SK-N-SH treated with all-trans-retinoic acid at 6 μM for 48 hours (cell line): ENCODE measurements around the gene HECA.
"Not testable (repeated sequence)": the region's sequence is repeated elsewhere in the genome, so short reads cannot be mapped to it uniquely, and the experiment has no call there.

Experiments used
- ATAC-seq: fragments of 200-7000 bp; cut with Tn5 transposase; 3 replicates; pipeline ENCODE4 v1.9.1; 2020; ENCODE audit warnings: mild to moderate bottlenecking, moderate library complexity
- ARNTL ChIP-seq: fragments of 450-650 bp; formaldehyde crosslinking; IDR thresholded peaks from 2 replicates; pipeline ENCODE4 v1.5.0; 2020; ENCODE audit warnings: low read depth, mild to moderate bottlenecking, moderate library complexity, borderline replicate concordance
- BACH2 ChIP-seq: fragments of 250-450 bp; sonication (Bioruptor Pico); IDR thresholded peaks from 2 replicates; pipeline ENCODE4 v1.9.0; 2021; ENCODE audit warnings: mild to moderate bottlenecking, borderline replicate concordance
- CSDC2 ChIP-seq: fragments of 250-450 bp; sonication (Bioruptor Pico); IDR thresholded peaks from 2 replicates; pipeline ENCODE4 v1.5.0; 2020; ENCODE audit warnings: mild to moderate bottlenecking, moderate library complexity
- ESRRG ChIP-seq: fragments of 250-450 bp; sonication (Bioruptor Pico); IDR thresholded peaks from 2 replicates; pipeline ENCODE4 v1.6.1; 2021; ENCODE audit warnings: mild to moderate bottlenecking
- GLIS3 ChIP-seq: fragments of 250-450 bp; sonication (Bioruptor Pico); IDR thresholded peaks from 2 replicates; pipeline ENCODE4 v1.5.0; 2020; ENCODE audit warnings: mild to moderate bottlenecking, moderate library complexity
- ISL1 ChIP-seq: fragments of 250-450 bp; sonication (Bioruptor Pico); IDR thresholded peaks from 2 replicates; pipeline ENCODE4 v2.1.2; 2022; ENCODE audit warnings: mild to moderate bottlenecking, moderate library complexity
- OSR1 ChIP-seq: fragments of 250-450 bp; sonication (Bioruptor Pico); IDR thresholded peaks from 2 replicates; pipeline ENCODE4 v1.8.0; 2022; ENCODE audit warnings: moderate library complexity, mild to moderate bottlenecking, inconsistent platforms
- PPARA ChIP-seq: fragments of 250-450 bp; sonication (Bioruptor Pico); IDR thresholded peaks from 2 replicates; pipeline ENCODE4 v1.5.0; 2020; ENCODE audit warnings: mild to moderate bottlenecking, borderline replicate concordance
- RARB ChIP-seq: fragments of 250-450 bp; sonication (Bioruptor Pico); IDR thresholded peaks from 2 replicates; pipeline ENCODE4 v1.8.0; 2021; ENCODE audit warnings: mild to moderate bottlenecking, moderate library complexity
- SNAI2 ChIP-seq: fragments of 250-450 bp; sonication (Bioruptor Pico); IDR thresholded peaks from 2 replicates; pipeline ENCODE4 v1.5.0; 2020; ENCODE audit warnings: mild to moderate bottlenecking, moderate library complexity
- TCF4 ChIP-seq: fragments of 250-450 bp; sonication (Bioruptor Pico); IDR thresholded peaks from 2 replicates; pipeline ENCODE4 v1.8.0; 2021; ENCODE audit warnings: mild to moderate bottlenecking, moderate library complexity, borderline replicate concordance
- TOX ChIP-seq: fragments of 250-450 bp; sonication (Bioruptor Pico); IDR thresholded peaks from 2 replicates; pipeline ENCODE4 v1.8.0; 2021; ENCODE audit warnings: mild to moderate bottlenecking, moderate library complexity, borderline replicate concordance
- ZC3H10 ChIP-seq: fragments of 250-450 bp; sonication (Bioruptor Pico); IDR thresholded peaks from 2 replicates; pipeline ENCODE4 v1.5.1; 2021; ENCODE audit warnings: mild to moderate bottlenecking, moderate library complexity
- ZFP3 ChIP-seq: fragments of 250-450 bp; sonication (Bioruptor Pico); IDR thresholded peaks from 2 replicates; pipeline ENCODE4 v1.5.0; 2020; ENCODE audit warnings: mild to moderate bottlenecking, moderate library complexity
- ZFP30 ChIP-seq: fragments of 450-650 bp; formaldehyde crosslinking; IDR thresholded peaks from 2 replicates; pipeline ENCODE4 v1.5.0; 2022; ENCODE audit warnings: mild to moderate bottlenecking, moderate library complexity
- ZNF565 ChIP-seq: fragments of 450-650 bp; formaldehyde crosslinking; conservative IDR thresholded peaks from 2 replicates; pipeline ENCODE4 v1.5.0; 2020; ENCODE audit warnings: low read depth, mild to moderate bottlenecking, moderate library complexity
- ZNF70 ChIP-seq: fragments of 450-650 bp; formaldehyde crosslinking; IDR thresholded peaks from 2 replicates; pipeline ENCODE4 v1.5.0; 2020; ENCODE audit warnings: mild to moderate bottlenecking, moderate library complexity
- ZNF8 ChIP-seq: fragments of 450-650 bp; formaldehyde crosslinking; IDR thresholded peaks from 2 replicates; pipeline ENCODE4 v1.5.0; 2020; ENCODE audit warnings: mild to moderate bottlenecking, moderate library complexity
- TF ChIP-seq, protein P1 (sequence below): fragments of 250-450 bp; sonication (Bioruptor Pico); IDR thresholded peaks from 2 replicates; pipeline ENCODE4 v1.8.0; 2021; ENCODE audit warnings: low read depth, mild to moderate bottlenecking, moderate library complexity, borderline replicate concordance
- TF ChIP-seq, protein P2 (sequence below): fragments of 250-450 bp; sonication (Bioruptor Pico); IDR thresholded peaks from 2 replicates; pipeline ENCODE4 v1.5.1; 2021; ENCODE audit warnings: mild to moderate bottlenecking, moderate library complexity
- TF ChIP-seq, protein P3 (sequence below): fragments of 250-450 bp; sonication (Bioruptor Pico); IDR thresholded peaks from 2 replicates; pipeline ENCODE4 v1.5.1; 2020; ENCODE audit warnings: low read depth, mild to moderate bottlenecking, moderate library complexity
- TF ChIP-seq, protein P4 (sequence below): fragments of 250-450 bp; sonication (Bioruptor Pico); IDR thresholded peaks from 2 replicates; pipeline ENCODE4 v1.5.0; 2020; ENCODE audit warnings: mild to moderate bottlenecking, moderate library complexity

Gene HECA

DNA sequence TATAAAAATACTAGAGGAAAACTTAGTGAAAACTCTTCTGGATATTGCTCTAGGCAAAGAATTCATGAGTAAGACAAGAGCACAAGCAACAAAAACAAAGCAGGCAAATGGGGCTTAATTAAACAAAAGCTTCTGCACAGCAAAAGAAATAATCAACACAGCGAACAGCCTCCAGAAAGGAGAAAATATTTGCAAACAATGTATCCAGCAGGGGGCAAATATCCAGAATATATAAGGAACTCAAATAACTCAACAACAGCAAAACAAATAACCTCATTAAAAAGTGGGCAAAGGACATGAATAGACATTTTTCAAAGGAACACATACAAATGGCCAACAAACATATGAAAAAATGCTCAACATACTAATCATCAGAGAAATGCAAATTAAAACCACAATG, 17.1 kb upstream of the HECA start:
- TF ChIP-seq, protein P1, sequence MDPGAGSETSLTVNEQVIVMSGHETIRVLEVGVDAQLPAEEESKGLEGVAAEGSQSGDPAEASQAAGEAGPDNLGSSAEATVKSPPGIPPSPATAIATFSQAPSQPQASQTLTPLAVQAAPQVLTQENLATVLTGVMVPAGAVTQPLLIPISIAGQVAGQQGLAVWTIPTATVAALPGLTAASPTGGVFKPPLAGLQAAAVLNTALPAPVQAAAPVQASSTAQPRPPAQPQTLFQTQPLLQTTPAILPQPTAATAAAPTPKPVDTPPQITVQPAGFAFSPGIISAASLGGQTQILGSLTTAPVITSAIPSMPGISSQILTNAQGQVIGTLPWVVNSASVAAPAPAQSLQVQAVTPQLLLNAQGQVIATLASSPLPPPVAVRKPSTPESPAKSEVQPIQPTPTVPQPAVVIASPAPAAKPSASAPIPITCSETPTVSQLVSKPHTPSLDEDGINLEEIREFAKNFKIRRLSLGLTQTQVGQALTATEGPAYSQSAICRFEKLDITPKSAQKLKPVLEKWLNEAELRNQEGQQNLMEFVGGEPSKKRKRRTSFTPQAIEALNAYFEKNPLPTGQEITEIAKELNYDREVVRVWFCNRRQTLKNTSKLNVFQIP (CRISPR knock-in tag), result no peak
- TF ChIP-seq TCF4 (CRISPR knock-in tag) (no peak), ZNF70 (CRISPR knock-in tag) (no peak), OSR1 (CRISPR knock-in tag) (no peak), ZFP30 (CRISPR knock-in tag) (no peak), BACH2 (CRISPR knock-in tag) (no peak), GLIS3 (CRISPR knock-in tag) (no peak), ARNTL (CRISPR knock-in tag) (no peak), ESRRG (CRISPR knock-in tag) (no peak), ISL1 (CRISPR knock-in tag) (no peak), ZNF565 (CRISPR knock-in tag) (no peak), ZNF8 (CRISPR knock-in tag) (no peak), CSDC2 (no peak)
- TF ChIP-seq, protein P2, sequence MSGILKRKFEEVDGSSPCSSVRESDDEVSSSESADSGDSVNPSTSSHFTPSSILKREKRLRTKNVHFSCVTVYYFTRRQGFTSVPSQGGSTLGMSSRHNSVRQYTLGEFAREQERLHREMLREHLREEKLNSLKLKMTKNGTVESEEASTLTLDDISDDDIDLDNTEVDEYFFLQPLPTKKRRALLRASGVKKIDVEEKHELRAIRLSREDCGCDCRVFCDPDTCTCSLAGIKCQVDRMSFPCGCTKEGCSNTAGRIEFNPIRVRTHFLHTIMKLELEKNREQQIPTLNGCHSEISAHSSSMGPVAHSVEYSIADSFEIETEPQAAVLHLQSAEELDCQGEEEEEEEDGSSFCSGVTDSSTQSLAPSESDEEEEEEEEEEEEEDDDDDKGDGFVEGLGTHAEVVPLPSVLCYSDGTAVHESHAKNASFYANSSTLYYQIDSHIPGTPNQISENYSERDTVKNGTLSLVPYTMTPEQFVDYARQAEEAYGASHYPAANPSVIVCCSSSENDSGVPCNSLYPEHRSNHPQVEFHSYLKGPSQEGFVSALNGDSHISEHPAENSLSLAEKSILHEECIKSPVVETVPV (CRISPR knock-in tag), result no peak
- TF ChIP-seq, protein P3, sequence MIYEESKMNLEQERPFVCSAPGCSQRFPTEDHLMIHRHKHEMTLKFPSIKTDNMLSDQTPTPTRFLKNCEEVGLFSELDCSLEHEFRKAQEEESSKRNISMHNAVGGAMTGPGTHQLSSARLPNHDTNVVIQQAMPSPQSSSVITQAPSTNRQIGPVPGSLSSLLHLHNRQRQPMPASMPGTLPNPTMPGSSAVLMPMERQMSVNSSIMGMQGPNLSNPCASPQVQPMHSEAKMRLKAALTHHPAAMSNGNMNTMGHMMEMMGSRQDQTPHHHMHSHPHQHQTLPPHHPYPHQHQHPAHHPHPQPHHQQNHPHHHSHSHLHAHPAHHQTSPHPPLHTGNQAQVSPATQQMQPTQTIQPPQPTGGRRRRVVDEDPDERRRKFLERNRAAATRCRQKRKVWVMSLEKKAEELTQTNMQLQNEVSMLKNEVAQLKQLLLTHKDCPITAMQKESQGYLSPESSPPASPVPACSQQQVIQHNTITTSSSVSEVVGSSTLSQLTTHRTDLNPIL (CRISPR knock-in tag), result no peak
- ATAC-seq, result no peak

DNA sequence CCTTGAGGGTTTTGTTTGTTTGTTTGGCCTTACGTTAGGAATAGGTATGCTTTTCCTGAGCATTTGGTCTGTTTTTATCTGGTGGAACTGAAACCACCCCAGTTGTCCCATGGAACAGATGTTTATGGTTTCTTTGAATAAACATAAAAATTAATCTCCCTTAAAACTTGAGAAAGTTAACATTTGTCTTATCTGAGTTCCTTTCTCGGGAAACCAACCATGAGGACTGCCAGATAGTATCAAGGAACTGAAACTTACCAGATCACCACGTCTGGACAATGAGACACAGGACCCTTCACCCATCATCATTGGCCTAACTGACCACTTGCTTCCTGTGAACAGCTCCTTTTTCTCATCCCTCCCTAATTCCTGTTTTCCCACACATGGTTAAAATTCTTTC, 15.3 kb upstream of the HECA start:
- TF ChIP-seq ZFP30 (CRISPR knock-in tag) (no peak), ARNTL (CRISPR knock-in tag) (no peak), ZNF70 (CRISPR knock-in tag) (no peak), ZFP3 (no peak), ZC3H10 (CRISPR knock-in tag) (no peak), PPARA (CRISPR knock-in tag) (no peak), BACH2 (CRISPR knock-in tag) (no peak), OSR1 (CRISPR knock-in tag) (no peak), CSDC2 (no peak), SNAI2 (CRISPR knock-in tag) (no peak), TOX (CRISPR knock-in tag) (no peak), ZNF8 (CRISPR knock-in tag) (no peak), TCF4 (CRISPR knock-in tag) (no peak), RARB (CRISPR knock-in tag) (no peak), ISL1 (CRISPR knock-in tag) (no peak), ESRRG (CRISPR knock-in tag) (no peak)
- TF ChIP-seq, protein P3 (CRISPR knock-in tag), result no peak
- TF ChIP-seq, protein P4, sequence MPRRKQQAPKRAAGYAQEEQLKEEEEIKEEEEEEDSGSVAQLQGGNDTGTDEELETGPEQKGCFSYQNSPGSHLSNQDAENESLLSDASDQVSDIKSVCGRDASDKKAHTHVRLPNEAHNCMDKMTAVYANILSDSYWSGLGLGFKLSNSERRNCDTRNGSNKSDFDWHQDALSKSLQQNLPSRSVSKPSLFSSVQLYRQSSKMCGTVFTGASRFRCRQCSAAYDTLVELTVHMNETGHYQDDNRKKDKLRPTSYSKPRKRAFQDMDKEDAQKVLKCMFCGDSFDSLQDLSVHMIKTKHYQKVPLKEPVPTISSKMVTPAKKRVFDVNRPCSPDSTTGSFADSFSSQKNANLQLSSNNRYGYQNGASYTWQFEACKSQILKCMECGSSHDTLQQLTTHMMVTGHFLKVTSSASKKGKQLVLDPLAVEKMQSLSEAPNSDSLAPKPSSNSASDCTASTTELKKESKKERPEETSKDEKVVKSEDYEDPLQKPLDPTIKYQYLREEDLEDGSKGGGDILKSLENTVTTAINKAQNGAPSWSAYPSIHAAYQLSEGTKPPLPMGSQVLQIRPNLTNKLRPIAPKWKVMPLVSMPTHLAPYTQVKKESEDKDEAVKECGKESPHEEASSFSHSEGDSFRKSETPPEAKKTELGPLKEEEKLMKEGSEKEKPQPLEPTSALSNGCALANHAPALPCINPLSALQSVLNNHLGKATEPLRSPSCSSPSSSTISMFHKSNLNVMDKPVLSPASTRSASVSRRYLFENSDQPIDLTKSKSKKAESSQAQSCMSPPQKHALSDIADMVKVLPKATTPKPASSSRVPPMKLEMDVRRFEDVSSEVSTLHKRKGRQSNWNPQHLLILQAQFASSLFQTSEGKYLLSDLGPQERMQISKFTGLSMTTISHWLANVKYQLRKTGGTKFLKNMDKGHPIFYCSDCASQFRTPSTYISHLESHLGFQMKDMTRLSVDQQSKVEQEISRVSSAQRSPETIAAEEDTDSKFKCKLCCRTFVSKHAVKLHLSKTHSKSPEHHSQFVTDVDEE (CRISPR knock-in tag), result no peak
- TF ChIP-seq, protein P2 (CRISPR knock-in tag), result no peak
- TF ChIP-seq, protein P1 (CRISPR knock-in tag), result no peak
- no peak for ATAC-seq

DNA sequence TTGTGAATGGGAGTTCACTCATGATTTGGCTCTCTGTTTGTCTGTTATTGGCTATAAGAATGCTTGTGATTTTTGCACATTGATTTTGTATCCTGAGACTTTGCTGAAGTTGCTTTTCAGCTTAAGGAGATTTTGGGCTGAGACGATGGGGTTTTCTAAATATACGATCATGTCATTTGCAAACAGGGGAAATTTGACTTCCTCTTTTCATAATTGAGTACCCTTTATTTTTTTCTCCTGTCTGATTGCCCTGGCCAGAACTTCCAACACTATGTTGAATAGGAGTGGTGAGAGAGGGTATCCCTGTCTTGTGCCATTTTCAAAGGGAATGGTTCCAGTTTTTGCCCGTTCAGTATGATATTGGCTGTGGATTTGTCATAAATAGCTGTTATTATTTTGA, 12.1 kb upstream of the HECA start:
- not testable (repeated sequence) for ATAC-seq
